Cortex of kidney (tissue), 1 donor: Measurements from ENCODE around the gene AKIRIN1.
A peak's percentile ranks its signal among the peaks of the same experiment; 100 is the strongest.
"Not testable (repeated sequence)": the region's sequence is repeated elsewhere in the genome, so short reads cannot be mapped to it uniquely, and the experiment has no call there.

Experiments
- DNase-seq: peaks from one replicate; lab custom pipeline; 2025; lab: John Stamatoyannopoulos, UW

Gene AKIRIN1

GRCh38 chr1:38990738-38991637, at the start of gene AKIRIN1:
TSS of gene AKIRIN1 (plus strand) at chr1:38991276. CDS start at chr1:38991381, 105 bp downstream.
- peak; percentile 36 for DNase-seq

GRCh38 chr1:38941527-38942019, 49.5 kb upstream of the AKIRIN1 start, which contains the start of gene RHBDL2:
TSS of gene RHBDL2 (minus strand) at chr1:38941830. CDS start at chr1:38919212, 22,618 bp downstream.
- DNase-seq = no peak

- no peak for DNase-seq
Measured at GRCh38 chr1:38942664-38943428, 48.2 kb upstream of the AKIRIN1 start.

GRCh38 chr1:38944547-38944946, 46.5 kb upstream of the AKIRIN1 start:
- no peak for DNase-seq

GRCh38 chr1:38950553-38950952, 40.5 kb upstream of the AKIRIN1 start:
- DNase-seq = no peak

- no peak for DNase-seq
Measured at GRCh38 chr1:38953433-38953860, 37.6 kb upstream of the AKIRIN1 start.

- no peak for DNase-seq
Measured at GRCh38 chr1:38958967-38959366, 32.1 kb upstream of the AKIRIN1 start.

DNA sequence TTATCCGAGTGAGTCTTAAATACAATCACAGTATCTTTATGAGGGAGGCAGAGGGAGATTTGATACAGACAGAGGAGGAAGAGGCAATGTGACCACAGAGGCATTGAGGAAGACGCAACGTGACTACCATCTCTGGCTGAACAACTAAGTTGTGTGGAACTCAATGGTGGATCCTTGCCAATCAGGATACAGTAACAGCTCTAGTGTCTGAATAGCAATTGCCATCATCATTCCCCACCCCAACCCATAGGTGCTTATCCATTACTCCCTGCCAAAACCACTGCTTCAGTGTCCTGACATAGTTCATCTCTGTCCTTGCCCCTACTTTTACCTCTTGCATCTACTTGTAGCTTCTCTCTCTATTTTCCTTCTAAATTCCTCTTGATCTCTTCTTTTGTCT, 29.0 kb upstream of the AKIRIN1 start:
- no peak for DNase-seq

GRCh38 chr1:38962560-38962959, 28.5 kb upstream of the AKIRIN1 start:
- no peak for DNase-seq

DNA sequence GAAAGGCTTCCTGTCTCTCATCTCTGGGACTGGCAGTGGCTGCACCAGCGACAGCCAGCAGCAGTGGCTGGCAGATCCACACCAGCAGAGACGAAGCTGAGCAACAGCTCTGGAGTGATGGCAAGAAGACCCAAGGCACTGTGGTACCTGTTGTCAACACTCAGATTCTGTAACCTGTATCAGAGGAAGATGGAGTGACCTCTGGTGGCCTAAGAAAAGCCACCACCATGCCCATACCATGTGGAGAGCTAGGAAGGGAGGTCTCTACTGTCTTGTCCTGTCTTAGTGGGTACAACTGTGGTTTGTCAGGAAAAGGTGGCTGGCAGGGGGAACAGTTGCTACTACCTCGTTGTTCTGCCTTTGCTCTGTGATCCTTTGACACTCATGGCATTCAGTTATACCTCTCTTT, 26.9 kb upstream of the AKIRIN1 start:
- no peak for DNase-seq

DNA sequence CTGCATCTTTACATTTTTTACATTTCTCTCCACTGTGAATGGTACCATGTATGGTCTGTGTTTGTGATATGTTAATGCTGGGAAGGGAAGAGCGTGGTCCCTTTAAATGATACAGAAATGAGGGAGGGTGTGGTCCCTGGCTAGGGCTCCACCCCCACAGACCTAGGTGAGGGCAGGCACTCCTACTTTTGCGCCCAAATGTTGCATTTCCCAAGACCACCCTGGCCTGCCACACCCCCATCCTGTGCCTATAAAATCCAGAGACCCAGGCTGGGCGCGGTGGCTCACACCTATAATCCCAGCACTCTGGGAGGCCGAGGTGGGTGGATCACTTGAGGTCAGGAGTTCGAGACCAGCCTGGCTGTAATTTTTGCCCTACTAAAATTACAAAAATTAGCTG, 17.9 kb upstream of the AKIRIN1 start:
- not testable (repeated sequence) for DNase-seq

- DNase-seq = no peak
Measured at GRCh38 chr1:38973659-38974437, 17.2 kb upstream of the AKIRIN1 start.

DNA sequence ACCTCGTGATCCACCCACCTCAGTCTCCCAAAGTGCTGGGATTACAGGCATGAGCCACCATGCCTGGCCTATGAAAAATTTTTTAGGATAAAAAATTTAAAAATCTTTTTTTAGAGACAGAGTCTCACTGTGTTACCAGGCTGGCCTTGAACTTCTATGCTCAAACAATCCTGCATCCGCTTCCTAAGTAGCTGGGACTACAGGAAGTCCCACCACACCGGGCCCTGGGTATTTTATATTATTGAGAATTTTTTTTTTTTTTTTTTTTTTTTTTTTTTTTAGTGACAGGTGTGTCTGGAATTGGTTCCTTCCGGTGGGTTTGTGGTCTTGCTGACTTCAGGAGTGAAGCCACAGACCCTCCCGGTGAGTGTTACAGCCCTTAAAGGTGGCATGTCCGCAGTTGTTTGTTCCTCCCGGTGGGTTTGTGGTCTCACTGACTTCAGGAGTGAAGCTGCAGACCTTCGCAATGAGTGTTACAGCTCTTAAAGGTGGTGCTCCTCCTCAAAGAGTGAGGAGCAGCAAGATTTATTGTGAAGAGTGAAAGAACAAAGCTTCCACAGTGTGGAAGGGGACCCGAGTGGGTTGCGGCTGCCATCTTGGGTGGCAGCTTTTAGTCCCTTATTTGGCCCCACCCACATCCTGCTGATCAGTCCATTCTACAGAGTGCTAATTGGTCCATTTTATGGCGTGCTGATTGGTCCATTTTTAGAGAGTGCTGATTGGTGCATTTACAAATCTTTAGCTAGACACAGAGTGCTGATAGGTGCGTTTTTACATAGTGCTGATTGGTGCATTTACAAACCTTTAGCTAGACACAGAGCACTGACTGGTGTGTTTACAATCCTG, 13.5 kb upstream of the AKIRIN1 start:
- DNase-seq = not testable (repeated sequence)

DNA sequence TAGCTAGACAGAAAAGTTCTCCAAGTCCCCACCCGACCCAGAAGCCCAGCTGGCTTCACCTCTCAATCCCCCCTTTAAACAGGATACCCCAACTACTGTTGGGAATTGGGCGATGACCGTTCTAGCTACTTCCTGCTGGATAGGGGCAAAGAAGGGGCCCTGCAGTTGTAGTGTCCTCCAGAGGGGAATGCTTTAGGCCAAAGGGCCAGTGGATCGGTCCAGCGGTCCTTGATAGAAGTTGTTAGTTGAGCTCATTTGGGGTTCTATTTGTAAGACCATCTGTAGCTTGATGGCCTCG, 12.9 kb upstream of the AKIRIN1 start:
- not testable (repeated sequence) for DNase-seq

- not testable (repeated sequence) for DNase-seq
Measured at GRCh38 chr1:38979380-38979779, 11.7 kb upstream of the AKIRIN1 start.

GRCh38 chr1:38989979-38990378, 1.1 kb upstream of the AKIRIN1 start:
- no peak for DNase-seq

DNA sequence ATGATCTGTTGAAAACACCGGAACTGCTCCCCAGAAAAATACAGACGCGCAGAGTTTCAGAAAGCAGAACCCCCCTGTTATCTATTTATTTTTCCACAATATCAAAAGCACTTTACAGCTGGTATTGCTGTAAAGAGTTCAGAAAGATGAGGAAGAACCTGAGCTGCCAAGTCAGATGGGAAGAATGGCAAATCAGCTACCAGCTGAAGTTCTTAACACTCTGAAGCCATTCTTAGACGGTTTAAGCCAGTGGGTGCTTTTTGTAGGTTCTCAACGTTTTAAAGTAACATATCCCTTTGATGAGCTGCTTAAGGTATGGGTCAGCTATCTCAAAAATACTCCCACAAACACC, 714 bp upstream of the AKIRIN1 start:
- DNase-seq = no peak

- DNase-seq = no peak
Measured at GRCh38 chr1:38991638-38992411, 749 bp downstream of the AKIRIN1 start.

- DNase-seq = no peak
Measured at GRCh38 chr1:38992412-38993111, 1.5 kb downstream of the AKIRIN1 start.

DNA sequence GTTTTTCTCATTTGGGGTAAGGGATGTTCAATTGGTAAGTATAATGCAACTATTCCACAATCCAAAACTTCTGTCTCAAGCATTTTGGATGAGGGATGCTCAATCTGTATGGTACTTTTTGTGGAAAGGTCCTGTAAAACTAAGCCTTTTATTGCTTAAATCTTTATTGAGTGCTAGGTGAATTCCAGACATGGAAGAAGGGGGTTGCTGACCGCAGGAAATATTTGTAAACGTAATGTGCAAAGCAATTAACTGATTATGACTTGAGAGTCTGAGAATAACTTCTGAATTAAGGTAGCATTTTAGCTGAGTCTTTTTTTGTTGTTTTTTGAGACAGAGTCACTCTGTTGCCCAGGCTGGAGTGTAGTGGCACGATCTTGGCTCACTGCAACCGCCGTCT, 3.1 kb downstream of the AKIRIN1 start:
- DNase-seq = no peak
